ENCODE data around the gene SPATS2. TPM values are rescaled to one million over a fixed set of nuclear protein-coding genes. Genes with fewer than 3 reads are reported as not detected.

SPATS2 gene
- polyA plus RNA-seq, 1 experiment, result 23.1 TPM

DNA sequence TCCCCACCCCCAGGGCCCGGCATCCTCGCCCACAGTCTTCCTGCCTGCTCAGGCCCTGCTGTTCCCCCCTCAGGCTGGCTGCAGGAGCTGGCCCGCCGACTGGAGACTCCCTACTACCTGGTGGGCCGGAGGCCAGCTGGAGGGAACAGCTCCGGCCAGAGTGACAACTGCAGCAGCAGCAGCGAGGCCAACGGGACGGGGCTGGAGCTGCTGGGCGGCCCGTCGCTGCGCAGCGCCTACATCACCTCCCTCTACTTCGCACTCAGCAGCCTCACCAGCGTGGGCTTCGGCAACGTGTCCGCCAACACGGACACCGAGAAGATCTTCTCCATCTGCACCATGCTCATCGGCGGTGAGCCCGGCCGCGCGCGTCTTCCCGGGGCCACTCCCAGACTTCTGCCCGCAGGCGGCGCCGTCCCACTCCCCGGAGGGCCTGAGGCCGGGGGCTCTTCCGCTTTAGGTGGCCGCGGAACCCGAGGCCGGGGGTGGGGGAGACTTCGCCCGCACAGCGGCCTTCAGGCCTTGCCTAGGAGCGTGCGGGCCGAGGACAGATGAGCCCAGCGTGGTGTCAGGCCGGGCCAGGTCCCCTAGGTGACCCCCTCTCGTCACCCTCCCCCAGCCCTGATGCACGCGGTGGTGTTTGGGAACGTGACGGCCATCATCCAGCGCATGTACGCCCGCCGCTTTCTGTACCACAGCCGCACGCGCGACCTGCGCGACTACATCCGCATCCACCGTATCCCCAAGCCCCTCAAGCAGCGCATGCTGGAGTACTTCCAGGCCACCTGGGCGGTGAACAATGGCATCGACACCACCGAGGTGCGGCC is 181.8 kb downstream of the SPATS2 start:
- H3K27me3 ChIP-seq (ENCODE audit: control insufficient read depth, insufficient read depth, low read length), result peaks cover 43% of the 10 kb centered on the region
- TF ChIP-seq, protein P1, sequence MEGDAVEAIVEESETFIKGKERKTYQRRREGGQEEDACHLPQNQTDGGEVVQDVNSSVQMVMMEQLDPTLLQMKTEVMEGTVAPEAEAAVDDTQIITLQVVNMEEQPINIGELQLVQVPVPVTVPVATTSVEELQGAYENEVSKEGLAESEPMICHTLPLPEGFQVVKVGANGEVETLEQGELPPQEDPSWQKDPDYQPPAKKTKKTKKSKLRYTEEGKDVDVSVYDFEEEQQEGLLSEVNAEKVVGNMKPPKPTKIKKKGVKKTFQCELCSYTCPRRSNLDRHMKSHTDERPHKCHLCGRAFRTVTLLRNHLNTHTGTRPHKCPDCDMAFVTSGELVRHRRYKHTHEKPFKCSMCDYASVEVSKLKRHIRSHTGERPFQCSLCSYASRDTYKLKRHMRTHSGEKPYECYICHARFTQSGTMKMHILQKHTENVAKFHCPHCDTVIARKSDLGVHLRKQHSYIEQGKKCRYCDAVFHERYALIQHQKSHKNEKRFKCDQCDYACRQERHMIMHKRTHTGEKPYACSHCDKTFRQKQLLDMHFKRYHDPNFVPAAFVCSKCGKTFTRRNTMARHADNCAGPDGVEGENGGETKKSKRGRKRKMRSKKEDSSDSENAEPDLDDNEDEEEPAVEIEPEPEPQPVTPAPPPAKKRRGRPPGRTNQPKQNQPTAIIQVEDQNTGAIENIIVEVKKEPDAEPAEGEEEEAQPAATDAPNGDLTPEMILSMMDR (IDR thresholded peaks at IDR 0.05; ENCODE audit: insufficient read depth, low read depth, low read length), result peak; percentile 46
- POLR2A ChIA-PET, result interaction anchor here (0.6 kb wide), 1 partner anchor 11 kb away, joined by 3 read pairs; no protein-coding TSS in a partner anchor
- CTCF ChIA-PET, result interaction anchor here (1.7 kb wide), 1 partner anchor 217 kb away, joined by 4 read pairs; no protein-coding TSS in a partner anchor
- DNase-seq (ENCODE audit: low read depth), result no peak
- no peaks in the 10 kb centered on the region for H3K36me3 ChIP-seq (ENCODE audit: control insufficient read depth, insufficient read depth, low read length)
- peak overlapping the region; percentile 26 for H3K4me3 ChIP-seq (ENCODE audit: low read depth, low read length)

DNA sequence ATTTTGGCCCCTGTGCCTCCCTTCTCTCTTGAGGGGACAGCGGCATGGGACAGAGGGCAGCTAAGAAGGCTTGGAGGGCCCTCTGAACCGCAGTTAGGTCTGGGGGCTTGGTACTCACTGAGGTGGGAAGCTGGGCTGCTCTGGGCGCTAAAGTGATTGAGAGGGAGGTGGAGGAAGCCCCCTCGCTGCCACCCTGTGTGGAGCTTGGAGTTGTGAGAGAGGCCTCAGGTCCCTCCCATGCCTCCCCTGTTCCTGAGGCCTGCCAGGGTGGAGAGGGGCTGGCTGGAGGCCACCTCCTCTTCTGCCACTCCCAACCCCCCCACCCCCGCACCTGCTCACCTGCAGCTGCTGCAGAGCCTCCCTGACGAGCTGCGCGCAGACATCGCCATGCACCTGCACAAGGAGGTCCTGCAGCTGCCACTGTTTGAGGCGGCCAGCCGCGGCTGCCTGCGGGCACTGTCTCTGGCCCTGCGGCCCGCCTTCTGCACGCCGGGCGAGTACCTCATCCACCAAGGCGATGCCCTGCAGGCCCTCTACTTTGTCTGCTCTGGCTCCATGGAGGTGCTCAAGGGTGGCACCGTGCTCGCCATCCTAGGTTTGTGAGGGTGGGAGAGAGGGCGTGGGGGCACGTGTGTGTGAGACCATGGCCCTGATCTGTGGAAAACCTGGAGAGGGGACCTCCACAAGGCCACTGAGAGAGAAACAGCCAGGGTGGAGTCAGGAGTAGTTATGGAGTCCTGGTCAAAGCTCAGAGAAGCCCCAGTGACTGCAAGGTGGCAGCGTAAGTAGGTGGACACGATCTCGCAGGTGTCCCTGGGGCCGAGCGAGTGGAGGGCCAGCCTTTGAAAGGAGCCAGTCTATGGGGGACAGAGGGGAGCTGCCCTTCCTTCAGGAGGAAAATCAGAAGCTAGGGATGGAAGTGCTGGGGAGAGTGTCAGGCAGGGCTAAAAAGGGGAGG is 182.8 kb downstream of the SPATS2 start:
- no peak overlapping the region for H3K4me3 ChIP-seq (ENCODE audit: low read depth, low read length)
- TF ChIP-seq, protein P1 (IDR thresholded peaks at IDR 0.05; ENCODE audit: insufficient read depth, low read depth, low read length), result no peak
- ChIA-PET CTCF (interaction anchor here (1.6 to 5.0 kb wide), 3 partner anchors 192 to 218 kb away, joined by 4 to 18 read pairs (median 6); no protein-coding TSS in a partner anchor), POLR2A (interaction anchor here (0.6 kb wide), 1 partner anchor 10 kb away, joined by 6 read pairs; no protein-coding TSS in a partner anchor)
- peaks cover 36% of the 10 kb centered on the region for H3K27me3 ChIP-seq (ENCODE audit: control insufficient read depth, insufficient read depth, low read length)
- DNase-seq (ENCODE audit: low read depth), result no peak
- H3K36me3 ChIP-seq (ENCODE audit: control insufficient read depth, insufficient read depth, low read length), result no peaks in the 10 kb centered on the region

- H3K27me3 ChIP-seq (ENCODE audit: control insufficient read depth, insufficient read depth, low read length), result peaks cover 36% of the 10 kb centered on the region
- POLR2A ChIA-PET, result no interaction called here
- no peak for DNase-seq (ENCODE audit: low read depth)
- CTCF ChIA-PET, result interaction anchor here (1.6 to 5.0 kb wide), 3 partner anchors 193 to 219 kb away, joined by 4 to 18 read pairs (median 6); no protein-coding TSS in a partner anchor
- no peaks in the 10 kb centered on the region for H3K36me3 ChIP-seq (ENCODE audit: control insufficient read depth, insufficient read depth, low read length)
- TF ChIP-seq, protein P1 (IDR thresholded peaks at IDR 0.05; ENCODE audit: insufficient read depth, low read depth, low read length), result no peak
- no peak overlapping the region for H3K4me3 ChIP-seq (ENCODE audit: low read depth, low read length)
Measured at GRCh38 chr12:49550693-49551252, 183.5 kb downstream of the SPATS2 start.

DNA sequence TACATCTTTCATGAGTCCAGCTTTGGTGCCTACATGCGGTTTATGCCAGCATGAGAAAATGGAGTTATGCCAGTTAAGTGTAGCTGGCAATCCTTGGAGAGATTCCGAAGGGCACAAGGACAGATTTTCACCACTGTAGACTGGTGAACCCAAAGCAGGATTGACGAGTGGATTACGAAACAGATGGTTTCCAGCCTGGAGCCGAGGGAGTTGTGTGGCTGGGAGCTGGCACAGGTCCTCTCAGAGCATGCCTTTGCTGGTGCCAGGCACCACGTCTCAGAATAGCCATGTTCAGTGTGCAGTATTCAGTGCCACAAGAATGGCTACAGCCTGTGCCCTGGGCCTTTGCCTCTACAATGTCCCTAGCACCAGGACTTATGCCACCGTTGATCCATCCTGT is 184.8 kb downstream of the SPATS2 start:
- TF ChIP-seq, protein P1 (IDR thresholded peaks at IDR 0.05; ENCODE audit: insufficient read depth, low read depth, low read length), result no peak
- Histone ChIP-seq H3K4me3 (ENCODE audit: low read depth, low read length) (no peak overlapping the region), H3K36me3 (ENCODE audit: control insufficient read depth, insufficient read depth, low read length) (peaks cover 8% of the 10 kb centered on the region), H3K27me3 (ENCODE audit: control insufficient read depth, insufficient read depth, low read length) (peaks cover 32% of the 10 kb centered on the region)
- ChIA-PET POLR2A (no interaction called here), CTCF (interaction anchor here (1.1 to 5.0 kb wide), 3 partner anchors 28 to 204 kb away, joined by 3 to 18 read pairs (median 7); no protein-coding TSS in a partner anchor)
- DNase-seq (ENCODE audit: low read depth), result no peak

Measured in BJ (cell line).